GM10266 (cell line): ENCODE measurements around the gene HGFAC.
"Not testable (repeated sequence)": the region's sequence is repeated elsewhere in the genome, so short reads cannot be mapped to it uniquely, and the experiment has no call there.

Experiments used
- DNase-seq: peaks from one replicate; pipeline ENCODE4 v3.0.0; 2012; ENCODE audit errors: extremely low spot score
- CTCF ChIP-seq: IDR thresholded peaks from 2 replicates; pipeline ENCODE4 v1.5.1; 2012; ENCODE audit warnings: mild to moderate bottlenecking, low read depth; ENCODE audit not compliant: control insufficient read depth, insufficient read depth; ENCODE audit errors: missing control alignments

The HGFAC gene

GRCh38 chr4:3406431-3406830, 35.3 kb upstream of the HGFAC start:
- TF ChIP-seq CTCF, result no peak
- DNase-seq, result no peak

- DNase-seq, result no peak
- TF ChIP-seq CTCF, result no peak
Measured at GRCh38 chr4:3407171-3407771, 34.5 kb upstream of the HGFAC start.

- DNase-seq, result no peak
- no peak for TF ChIP-seq CTCF
Measured at GRCh38 chr4:3407930-3408792, 33.6 kb upstream of the HGFAC start.

GRCh38 chr4:3408793-3409330, 32.9 kb upstream of the HGFAC start:
- no peak for TF ChIP-seq CTCF
- DNase-seq, result no peak

- no peak for DNase-seq
- no peak for TF ChIP-seq CTCF
Measured at GRCh38 chr4:3409571-3410091, 32.1 kb upstream of the HGFAC start.

GRCh38 chr4:3410401-3411135, 31.2 kb upstream of the HGFAC start:
- DNase-seq, result no peak
- no peak for TF ChIP-seq CTCF

GRCh38 chr4:3411190-3411589, 30.6 kb upstream of the HGFAC start:
- not testable (repeated sequence) for DNase-seq
